ENCODE measurements around the gene HDAC9.

GRCh38 chr7:18702071-18702829 lies 206.7 kb downstream of the HDAC9 start:
- TF ChIP-seq CTCF (conservative IDR thresholded peaks at IDR 0.05; ENCODE audit: low read length) (no peak), EZH2phosphoT487 (IDR thresholded peaks at IDR 0.05; ENCODE audit: borderline replicate concordance) (no peak)

Data from Loucy (cell line).